SHP77 (cell line): ENCODE data around the gene RNF144B.

Experiments
- DNase-seq, 2 experiments: peaks; one replicate each; lab custom pipeline; 2025; lab: John Stamatoyannopoulos, UW

Gene RNF144B

DNA sequence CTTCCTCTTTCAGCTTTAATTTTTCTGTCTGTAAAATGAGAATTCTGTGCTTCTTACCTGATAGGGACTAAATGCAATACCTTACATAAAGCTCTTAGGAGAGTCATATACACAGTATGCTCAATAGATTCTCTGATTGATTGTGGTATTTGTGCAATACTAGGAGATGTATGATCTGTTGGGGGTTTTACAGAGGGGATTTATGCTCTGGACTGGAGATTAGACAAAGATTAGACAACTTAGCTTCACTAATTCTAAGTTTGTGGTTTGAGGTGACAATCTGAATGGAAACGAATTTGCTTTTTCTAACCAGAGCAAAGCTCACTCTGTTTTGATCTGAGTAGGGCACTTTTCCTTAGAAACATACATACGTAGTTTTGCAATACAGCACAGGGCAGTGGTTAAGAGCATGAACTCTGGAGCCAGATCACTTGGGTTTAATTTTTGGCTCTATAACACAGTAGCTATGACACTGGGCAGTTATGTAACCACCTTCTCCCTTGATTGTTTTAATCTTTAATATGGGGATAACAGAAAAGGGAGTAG is 126.2 kb downstream of the RNF144B start:
- no peak for DNase-seq

DNA sequence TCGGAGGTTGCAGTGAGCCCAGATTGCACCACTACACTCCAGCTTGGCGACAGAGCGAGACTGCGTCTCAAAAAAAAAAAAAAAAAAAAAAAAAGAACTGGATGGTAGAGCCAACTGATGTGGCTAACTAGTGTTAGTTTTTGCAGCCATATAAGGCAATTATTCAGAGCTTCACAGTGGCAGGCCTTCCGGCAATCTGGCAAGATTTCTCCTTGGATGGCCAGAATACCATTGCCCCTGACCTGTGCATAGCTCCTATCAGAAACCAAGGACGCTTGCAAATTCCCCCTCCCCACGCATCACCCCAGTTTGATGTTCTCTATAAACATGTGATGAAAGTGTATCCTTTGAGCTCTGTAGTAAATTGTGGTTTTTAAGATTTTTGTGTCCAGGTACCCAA is 127.0 kb downstream of the RNF144B start:
- no peak for DNase-seq

GRCh38 chr6:18515767-18516166 is 128.6 kb downstream of the RNF144B start:
- DNase-seq = no peak
